Endothelial cell of umbilical vein (primary cell): ENCODE data around the gene PRKAR1B.

ENCODE experiments used
- EZH2 ChIP-seq: IDR thresholded peaks from 2 replicates; pipeline ENCODE4 v1.6.1; 2012; ENCODE audit warnings: borderline replicate concordance, low read depth, mild to moderate bottlenecking, moderate library complexity, low read length, inconsistent platforms; ENCODE audit not compliant: severe bottlenecking
- FOS ChIP-seq: IDR thresholded peaks from 2 replicates; pipeline ENCODE4 v1.6.1; 2011; ENCODE audit warnings: mild to moderate bottlenecking, low read length, moderate library complexity, borderline replicate concordance; ENCODE audit not compliant: insufficient read depth
- GATA2 ChIP-seq: IDR thresholded peaks from 2 replicates; pipeline ENCODE4 v1.7.0; 2011; ENCODE audit warnings: low read depth, mild to moderate bottlenecking, moderate library complexity, mixed read lengths, low read length; ENCODE audit not compliant: insufficient read length, insufficient read depth
- MYC ChIP-seq: IDR thresholded peaks from one replicate; pipeline ENCODE4 v1.6.1; 2011; ENCODE audit warnings: mild to moderate bottlenecking, low read depth, low read length
- POLR2A ChIP-seq: IDR thresholded peaks from 2 replicates; pipeline ENCODE4 v1.6.1; 2012; ENCODE audit warnings: low read depth, mild to moderate bottlenecking, control low read depth, low read length
- POLR2AphosphoS5 ChIP-seq: IDR thresholded peaks from 2 replicates; pipeline ENCODE4 v1.6.1; 2012; ENCODE audit warnings: low read depth, mild to moderate bottlenecking, control low read depth, low read length, moderate library complexity; ENCODE audit not compliant: insufficient read depth
- TF ChIP-seq, protein P1 (sequence below), 2 donors: IDR thresholded peaks; 1 replicate in 1 of 2; 2 replicates in 1 of 2; pipeline ENCODE4 v1.5.1; 2011; ENCODE audit warnings: low read length in 2 of 2, mild to moderate bottlenecking in 2 of 2, moderate library complexity in 2 of 2, control low read depth in 1 of 2, inconsistent platforms in 1 of 2, low read depth in 1 of 2; ENCODE audit not compliant: insufficient read depth in 1 of 2; ENCODE audit errors: extremely low read depth in 1 of 2
- TF ChIP-seq, protein P2 (sequence below): IDR thresholded peaks from 2 replicates; pipeline ENCODE4 v1.6.1; 2011; ENCODE audit not compliant: insufficient read depth, insufficient read length

DNA sequence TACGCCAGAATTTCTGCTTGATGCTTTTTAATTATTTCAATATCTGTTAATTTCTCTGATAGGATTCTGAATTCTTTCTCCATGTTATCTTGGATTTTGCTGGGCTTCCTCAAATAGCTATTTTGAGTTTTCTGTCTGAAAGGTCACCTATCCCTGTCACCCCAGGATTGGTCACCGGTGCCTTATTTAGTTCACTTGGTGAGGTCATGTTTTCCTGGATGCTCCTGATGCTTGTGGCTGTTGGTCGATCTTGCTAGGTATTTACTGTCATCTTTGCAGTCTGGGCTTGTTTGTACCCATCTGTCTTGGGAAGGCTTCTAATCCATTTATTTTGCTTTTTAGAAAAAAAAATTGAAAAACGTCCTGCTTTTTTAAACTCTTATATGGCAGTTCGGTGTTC, 11.2 kb upstream of the PRKAR1B start:
- TF ChIP-seq POLR2A = no peak
- TF ChIP-seq, protein P1, sequence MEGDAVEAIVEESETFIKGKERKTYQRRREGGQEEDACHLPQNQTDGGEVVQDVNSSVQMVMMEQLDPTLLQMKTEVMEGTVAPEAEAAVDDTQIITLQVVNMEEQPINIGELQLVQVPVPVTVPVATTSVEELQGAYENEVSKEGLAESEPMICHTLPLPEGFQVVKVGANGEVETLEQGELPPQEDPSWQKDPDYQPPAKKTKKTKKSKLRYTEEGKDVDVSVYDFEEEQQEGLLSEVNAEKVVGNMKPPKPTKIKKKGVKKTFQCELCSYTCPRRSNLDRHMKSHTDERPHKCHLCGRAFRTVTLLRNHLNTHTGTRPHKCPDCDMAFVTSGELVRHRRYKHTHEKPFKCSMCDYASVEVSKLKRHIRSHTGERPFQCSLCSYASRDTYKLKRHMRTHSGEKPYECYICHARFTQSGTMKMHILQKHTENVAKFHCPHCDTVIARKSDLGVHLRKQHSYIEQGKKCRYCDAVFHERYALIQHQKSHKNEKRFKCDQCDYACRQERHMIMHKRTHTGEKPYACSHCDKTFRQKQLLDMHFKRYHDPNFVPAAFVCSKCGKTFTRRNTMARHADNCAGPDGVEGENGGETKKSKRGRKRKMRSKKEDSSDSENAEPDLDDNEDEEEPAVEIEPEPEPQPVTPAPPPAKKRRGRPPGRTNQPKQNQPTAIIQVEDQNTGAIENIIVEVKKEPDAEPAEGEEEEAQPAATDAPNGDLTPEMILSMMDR (IDR thresholded peaks at IDR 0.05; ENCODE audit: extremely low read depth in 1 of 2, insufficient read depth in 1 of 2, low read depth in 1 of 2, low read length in 2 of 2) = no peak
- TF ChIP-seq EZH2 = no peak
- TF ChIP-seq, protein P2, sequence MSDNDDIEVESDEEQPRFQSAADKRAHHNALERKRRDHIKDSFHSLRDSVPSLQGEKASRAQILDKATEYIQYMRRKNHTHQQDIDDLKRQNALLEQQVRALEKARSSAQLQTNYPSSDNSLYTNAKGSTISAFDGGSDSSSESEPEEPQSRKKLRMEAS = no peak
- no peak for TF ChIP-seq POLR2AphosphoS5
- TF ChIP-seq FOS = no peak
- no peak for TF ChIP-seq GATA2
- no peak for TF ChIP-seq MYC
